Mesenchymal stem cell (in vitro differentiated cells and primary cell): ENCODE measurements around the gene HOXB6.

Experiments used
- DNase-seq: peaks from one replicate; pipeline ENCODE4 v3.0.0-alpha.2; 2013
- H2AFZ ChIP-seq: one replicate; pipeline ENCODE4 v1.6.1; 2013; ENCODE audit warnings: low read depth, mild to moderate bottlenecking, control low read depth, inconsistent platforms, low read length, moderate library complexity
- H2AK5ac ChIP-seq: 2 replicates; pipeline ENCODE4 v1.6.1; 2013; ENCODE audit warnings: low read length, moderate library complexity, mild to moderate bottlenecking, inconsistent platforms; ENCODE audit not compliant: severe bottlenecking
- H2BK120ac ChIP-seq: one replicate; pipeline ENCODE4 v1.6.1; 2013; ENCODE audit warnings: low read depth, mild to moderate bottlenecking, inconsistent platforms, low read length, moderate library complexity
- H2BK12ac ChIP-seq, 2 experiments: one replicate each; pipeline ENCODE4 v1.6.1; 2013; ENCODE audit warnings: inconsistent platforms in 2 of 2, low read length in 2 of 2, mild to moderate bottlenecking in 2 of 2, moderate library complexity in 2 of 2, control low read depth in 1 of 2
- H2BK15ac ChIP-seq: one replicate; pipeline ENCODE4 v1.6.1; 2013; ENCODE audit warnings: mild to moderate bottlenecking, low read depth, inconsistent platforms; ENCODE audit not compliant: poor library complexity, severe bottlenecking
- H2BK5ac ChIP-seq: 2 replicates; pipeline ENCODE4 v1.6.1; 2013; ENCODE audit warnings: low read depth, mild to moderate bottlenecking, low read length, control low read depth, inconsistent platforms; ENCODE audit not compliant: poor library complexity, severe bottlenecking
- H3K14ac ChIP-seq, 2 experiments: one replicate each; pipeline ENCODE4 v1.6.1; 2013; ENCODE audit warnings: inconsistent platforms in 2 of 2, low read length in 2 of 2, control low read depth in 1 of 2, mild to moderate bottlenecking in 1 of 2, moderate library complexity in 1 of 2
- H3K18ac ChIP-seq, 2 experiments: one replicate each; pipeline ENCODE4 v1.6.1; 2013; ENCODE audit warnings: inconsistent platforms in 2 of 2, low read length in 2 of 2, control low read depth in 1 of 2, low read depth in 1 of 2, mild to moderate bottlenecking in 1 of 2
- H3K23ac ChIP-seq, 2 experiments: one replicate each; pipeline ENCODE4 v1.6.1; 2013; ENCODE audit warnings: inconsistent platforms in 2 of 2, low read length in 2 of 2, mild to moderate bottlenecking in 2 of 2, moderate library complexity in 2 of 2, control low read depth in 1 of 2
- H3K27ac ChIP-seq: 2 replicates; pipeline ENCODE4 v1.5.1; 2013; ENCODE audit warnings: mild to moderate bottlenecking, moderate library complexity, low read length, control low read depth, inconsistent platforms; ENCODE audit not compliant: poor library complexity, severe bottlenecking
- H3K27me3 ChIP-seq, 2 experiments: 2 replicates each; pipeline versions ENCODE4 v1.6.1 to v1.7.0; 2013; ENCODE audit warnings: low read length in 2 of 2, mild to moderate bottlenecking in 2 of 2, moderate library complexity in 2 of 2, control low read depth in 1 of 2, inconsistent platforms in 1 of 2; ENCODE audit not compliant: control insufficient read depth in 1 of 2, insufficient read depth in 1 of 2
- H3K36me3 ChIP-seq, 2 experiments: 2 replicates each; pipeline versions ENCODE4 v1.6.1 to v1.7.0; 2013; ENCODE audit warnings: low read length in 2 of 2, control low read depth in 1 of 2, inconsistent platforms in 1 of 2, low read depth in 1 of 2, mild to moderate bottlenecking in 1 of 2; ENCODE audit not compliant: insufficient read depth in 2 of 2, control insufficient read depth in 1 of 2
- H3K4ac ChIP-seq, 2 experiments: one replicate each; pipeline ENCODE4 v1.6.1; 2013; ENCODE audit warnings: inconsistent platforms in 2 of 2, low read length in 2 of 2, mild to moderate bottlenecking in 2 of 2, moderate library complexity in 2 of 2, control low read depth in 1 of 2, low read depth in 1 of 2
- H3K4me1 ChIP-seq: 2 replicates; pipeline ENCODE4 v1.6.1; 2013; ENCODE audit warnings: low read depth, low read length, control low read depth; ENCODE audit not compliant: control insufficient read depth, insufficient read depth
- H3K4me2 ChIP-seq: 2 replicates; pipeline ENCODE4 v1.6.1; 2013; ENCODE audit warnings: low read length, mild to moderate bottlenecking, inconsistent platforms; ENCODE audit not compliant: poor library complexity, severe bottlenecking
- H3K4me3 ChIP-seq, 2 experiments: 2 replicates each; pipeline versions ENCODE4 v1.5.1 to v1.7.0; 2013; ENCODE audit warnings: low read length in 2 of 2, mild to moderate bottlenecking in 2 of 2, control low read depth in 1 of 2, low read depth in 1 of 2; ENCODE audit not compliant: insufficient read depth in 1 of 2
- H3K79me1 ChIP-seq: replicated peaks from 2 replicates; pipeline ENCODE4 v1.6.1; 2013; ENCODE audit warnings: mild to moderate bottlenecking, control low read depth, low read length, inconsistent platforms; ENCODE audit not compliant: poor library complexity, severe bottlenecking
- H3K9ac ChIP-seq: 2 replicates; pipeline ENCODE4 v1.7.0; 2013; ENCODE audit warnings: mild to moderate bottlenecking, low read length, moderate library complexity
- H3K9me3 ChIP-seq: 2 replicates; pipeline ENCODE4 v1.7.0; 2013; ENCODE audit warnings: mild to moderate bottlenecking, low read length; ENCODE audit not compliant: control insufficient read depth
- H4K8ac ChIP-seq: one replicate; pipeline ENCODE4 v1.6.1; 2013; ENCODE audit warnings: inconsistent platforms, mild to moderate bottlenecking, low read length, moderate library complexity
- H4K91ac ChIP-seq: one replicate; pipeline ENCODE4 v1.6.1; 2013; ENCODE audit warnings: mild to moderate bottlenecking, low read length, inconsistent platforms
- WGBS: methylation state at CpG from one replicate; pipeline ENCODE4 v1.1.7; 2013; ENCODE audit warnings: mixed read lengths; 5-methylcytosine and 5-hydroxymethylcytosine counted together

HOXB6 gene

DNA sequence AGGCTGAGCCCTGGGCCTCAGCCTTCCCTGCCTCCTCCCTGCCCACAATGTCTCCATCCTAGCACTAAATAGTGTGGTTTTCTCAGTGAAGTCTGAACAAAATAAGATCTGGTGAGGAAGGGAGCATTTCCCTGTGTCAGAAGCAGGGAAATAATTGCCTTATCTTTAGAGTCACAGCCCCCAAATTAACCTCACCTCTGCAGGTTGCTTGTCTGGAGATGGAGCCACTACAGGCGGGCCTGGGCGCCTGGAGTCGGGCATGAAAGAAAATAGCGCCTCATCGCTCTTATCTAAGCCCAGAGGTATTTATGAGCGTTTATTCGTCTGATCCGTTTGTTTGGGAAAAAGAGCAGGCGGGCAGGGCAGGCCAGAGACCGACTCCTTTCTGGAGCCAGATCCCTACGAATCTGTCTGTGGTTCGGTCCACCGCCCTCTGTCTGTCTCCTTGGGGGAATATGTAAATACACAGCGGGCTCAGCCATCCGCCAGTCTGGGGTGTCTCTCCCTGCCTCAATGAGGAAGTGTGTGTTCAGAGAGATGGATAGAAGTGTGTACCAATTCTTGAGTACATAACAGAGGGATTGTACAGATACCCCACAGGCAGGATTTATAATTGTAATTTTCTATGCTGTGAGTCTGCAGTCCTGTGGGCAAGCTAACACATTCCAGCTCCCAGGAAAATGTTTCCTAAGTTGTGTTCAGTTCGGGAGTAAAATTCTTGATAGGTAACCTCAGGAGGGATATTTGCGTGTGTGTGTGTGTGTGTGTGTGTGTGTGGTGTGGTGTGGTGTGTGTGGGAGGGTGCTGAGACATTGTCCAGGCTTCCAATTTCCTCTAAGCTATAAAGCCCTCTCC is 4.3 kb downstream of the HOXB6 start:
- Histone ChIP-seq H3K18ac (peak overlapping the region; percentile 52 to 71), H2AK5ac (peak overlapping the region; percentile 68), H3K4ac (peak overlapping the region in 1 of 2 experiments; percentile 71), H2BK5ac (no peak overlapping the region), H4K91ac (no peak overlapping the region), H2AFZ (no peak overlapping the region), H3K9ac (peak overlapping the region; percentile 96), H3K4me3 (peak overlapping the region in 1 of 2 experiments; percentile 92), H2BK12ac (no peak overlapping the region), H3K4me1 (peaks cover 33% of the 10 kb centered on the region), H3K23ac (peak overlapping the region in 1 of 2 experiments; percentile 84), H4K8ac (no peak overlapping the region), H3K14ac (peak overlapping the region in 1 of 2 experiments; percentile 74), H2BK120ac (peak overlapping the region; percentile 84), H2BK15ac (no peak overlapping the region), H3K27ac (peak overlapping the region; percentile 13), H3K27me3 (no peaks in the 10 kb centered on the region), H3K4me2 (peak overlapping the region; percentile 91), H3K79me1 (no peaks in the 10 kb centered on the region), H3K36me3 (peaks cover 8 to 11% of the 10 kb centered on the region in 2 experiments), H3K9me3 (no peaks in the 10 kb centered on the region)
- DNase-seq = peak; percentile 82
- under 1% methylated on average over 17 of the region's 17 CpGs for WGBS

DNA sequence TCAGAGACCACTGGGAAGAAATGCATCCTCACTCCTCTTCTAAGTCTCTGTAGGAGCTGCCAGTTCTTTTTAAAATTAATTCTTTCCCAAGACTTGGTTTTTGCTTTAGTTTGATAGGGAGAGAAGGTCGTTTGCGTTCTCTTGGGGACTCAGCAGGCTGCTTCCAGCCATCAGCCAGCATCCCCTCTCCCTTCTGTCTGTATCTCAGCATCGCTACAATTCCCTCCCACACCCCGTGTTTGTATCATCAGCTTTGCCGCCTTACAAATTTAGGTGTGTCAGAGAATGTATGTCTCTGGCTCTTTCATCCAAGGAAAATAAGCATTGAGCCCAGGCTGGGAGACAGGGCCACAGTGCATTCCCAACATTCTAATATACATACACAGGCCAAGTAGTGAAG is 5.4 kb downstream of the HOXB6 start:
- H3K23ac ChIP-seq = peak overlapping the region; percentile 67 to 84
- H2BK15ac ChIP-seq = no peak overlapping the region
- H3K4ac ChIP-seq = peak overlapping the region in 1 of 2 experiments; percentile 77
- H3K27ac ChIP-seq = no peak overlapping the region
- no peak overlapping the region for H4K91ac ChIP-seq
- no peaks in the 10 kb centered on the region for H3K9me3 ChIP-seq
- no peak overlapping the region for H2AFZ ChIP-seq
- no peak for DNase-seq
- H2BK12ac ChIP-seq = peak overlapping the region; percentile 6 to 79
- H3K4me3 ChIP-seq = no peak overlapping the region
- H3K4me1 ChIP-seq = peaks cover 42% of the 10 kb centered on the region
- H2AK5ac ChIP-seq = peak overlapping the region; percentile 29
- H2BK5ac ChIP-seq = no peak overlapping the region
- H3K4me2 ChIP-seq = no peak overlapping the region
- peak overlapping the region in 1 of 2 experiments; percentile 73 for H3K14ac ChIP-seq
- H4K8ac ChIP-seq = no peak overlapping the region
- no peaks in the 10 kb centered on the region for H3K79me1 ChIP-seq
- 8% methylated on average over 5 of the region's 5 CpGs for WGBS
- H2BK120ac ChIP-seq = no peak overlapping the region
- no peaks in the 10 kb centered on the region for H3K27me3 ChIP-seq
- peak overlapping the region; percentile 38 to 89 for H3K18ac ChIP-seq
- peak overlapping the region; percentile 91 for H3K9ac ChIP-seq
- H3K36me3 ChIP-seq = peaks cover 18 to 22% of the 10 kb centered on the region in 2 experiments

DNA sequence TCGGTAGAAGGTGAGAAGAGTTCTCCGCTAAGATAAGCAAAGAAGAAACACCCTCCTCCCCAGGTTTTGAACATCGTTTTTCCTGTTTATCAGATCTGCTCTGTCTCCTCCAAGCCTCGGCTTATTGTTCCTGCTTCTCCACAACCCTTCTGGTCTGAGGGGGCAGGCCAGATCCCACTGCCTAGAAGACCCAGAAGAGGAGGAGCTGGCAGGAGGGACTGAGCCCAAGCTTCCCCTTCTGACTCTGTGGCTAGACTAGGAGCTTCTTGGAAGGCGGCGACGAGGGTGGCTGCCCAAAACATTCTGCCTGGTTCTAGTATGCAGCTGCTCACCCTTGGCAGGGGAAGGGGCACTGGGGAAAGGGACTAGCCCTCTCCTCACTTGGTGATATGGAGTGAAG is 6.0 kb downstream of the HOXB6 start:
- Histone ChIP-seq H3K4ac (peak overlapping the region; percentile 36 to 83), H3K79me1 (no peaks in the 10 kb centered on the region), H2BK120ac (no peak overlapping the region), H3K4me2 (peak overlapping the region; percentile 73), H4K8ac (no peak overlapping the region), H3K9me3 (no peaks in the 10 kb centered on the region), H3K36me3 (peaks cover 19 to 24% of the 10 kb centered on the region in 2 experiments), H2AFZ (no peak overlapping the region), H3K9ac (peak overlapping the region; percentile 91), H2BK12ac (peak overlapping the region in 1 of 2 experiments; percentile 11), H3K4me1 (peaks cover 43% of the 10 kb centered on the region), H4K91ac (peak overlapping the region; percentile 47), H3K27ac (peak overlapping the region; percentile 60), H2BK5ac (no peak overlapping the region), H3K18ac (peak overlapping the region; percentile 30 to 37), H3K27me3 (no peaks in the 10 kb centered on the region), H3K4me3 (peak overlapping the region in 1 of 2 experiments; percentile 87), H2BK15ac (no peak overlapping the region), H3K14ac (peak overlapping the region in 1 of 2 experiments; percentile 90), H2AK5ac (no peak overlapping the region), H3K23ac (peak overlapping the region in 1 of 2 experiments; percentile 9)
- no peak for DNase-seq
- WGBS = 0% methylated on average over 6 of the region's 7 CpGs
